Mesendoderm (in vitro differentiated cells): ENCODE measurements around the gene SP3.

Experiments
- DNase-seq: peaks from one replicate; pipeline ENCODE4 v3.0.0; 2013
- H2AK5ac ChIP-seq: 2 replicates; pipeline ENCODE4 v1.6.1; 2013; ENCODE audit warnings: low read length, inconsistent platforms
- H2BK120ac ChIP-seq: 2 replicates; pipeline ENCODE4 v1.6.1; 2013; ENCODE audit warnings: low read depth, mild to moderate bottlenecking, low read length, moderate library complexity, mixed read lengths
- H2BK15ac ChIP-seq: replicated peaks from 2 replicates; pipeline ENCODE4 v1.6.1; 2013; ENCODE audit warnings: low read depth, mild to moderate bottlenecking, moderate library complexity
- H2BK5ac ChIP-seq: 2 replicates; pipeline ENCODE4 v1.6.1; 2013; ENCODE audit warnings: low read length, inconsistent platforms
- H3K18ac ChIP-seq: 2 replicates; pipeline ENCODE4 v1.6.1; 2013; ENCODE audit warnings: mild to moderate bottlenecking, low read length, mixed read lengths
- H3K23ac ChIP-seq: one replicate; pipeline ENCODE4 v1.6.1; 2013; ENCODE audit warnings: low read length
- H3K27ac ChIP-seq: 2 replicates; pipeline ENCODE4 v1.5.1; 2013; ENCODE audit warnings: low read depth, mild to moderate bottlenecking, inconsistent platforms, low read length, moderate library complexity
- H3K27me3 ChIP-seq: 2 replicates; pipeline ENCODE4 v1.6.1; 2013; ENCODE audit warnings: low read length, control low read depth, mild to moderate bottlenecking, inconsistent platforms; ENCODE audit not compliant: insufficient read depth, poor library complexity
- H3K36me3 ChIP-seq: 2 replicates; pipeline ENCODE4 v1.6.1; 2013; ENCODE audit warnings: low read length, inconsistent platforms; ENCODE audit not compliant: control insufficient read depth, insufficient read depth
- H3K4ac ChIP-seq: one replicate; pipeline ENCODE4 v1.6.1; 2013; ENCODE audit warnings: low read depth, mild to moderate bottlenecking, low read length, moderate library complexity
- H3K4me1 ChIP-seq: 2 replicates; pipeline ENCODE4 v1.6.1; 2013; ENCODE audit warnings: low read depth, low read length, inconsistent platforms; ENCODE audit not compliant: control insufficient read depth
- H3K4me2 ChIP-seq: 2 replicates; pipeline ENCODE4 v1.6.1; 2013; ENCODE audit warnings: low read length
- H3K4me3 ChIP-seq: 2 replicates; pipeline ENCODE4 v1.5.1; 2013; ENCODE audit warnings: mild to moderate bottlenecking, low read length
- H3K56ac ChIP-seq: one replicate; pipeline ENCODE4 v1.6.1; 2013; ENCODE audit warnings: low read length
- H3K79me1 ChIP-seq: 2 replicates; pipeline ENCODE4 v1.6.1; 2013; ENCODE audit warnings: low read length, inconsistent platforms
- H3K79me2 ChIP-seq: 2 replicates; pipeline ENCODE4 v1.6.1; 2013; ENCODE audit warnings: mild to moderate bottlenecking, low read length; ENCODE audit not compliant: control insufficient read depth, insufficient read depth
- H3K9ac ChIP-seq: 2 replicates; pipeline ENCODE4 v1.6.1; 2013; ENCODE audit warnings: low read length, inconsistent platforms
- H4K5ac ChIP-seq: one replicate; pipeline ENCODE4 v1.6.1; 2013; ENCODE audit warnings: low read length
- H4K8ac ChIP-seq: one replicate; pipeline ENCODE4 v1.6.1; 2013; ENCODE audit warnings: low read depth, mild to moderate bottlenecking, control low read depth, low read length, moderate library complexity
- WGBS: extraction: QIAGEN DNeasy Blood & Tissue Kit; methylation state at CpG from one replicate; pipeline ENCODE4 v1.1.7; 2013; ENCODE audit warnings: low lambda C conversion rate, missing lambda C conversion rate; ENCODE audit not compliant: insufficient coverage; ENCODE audit errors: extremely low coverage; 5-methylcytosine and 5-hydroxymethylcytosine counted together

The SP3 gene

DNA sequence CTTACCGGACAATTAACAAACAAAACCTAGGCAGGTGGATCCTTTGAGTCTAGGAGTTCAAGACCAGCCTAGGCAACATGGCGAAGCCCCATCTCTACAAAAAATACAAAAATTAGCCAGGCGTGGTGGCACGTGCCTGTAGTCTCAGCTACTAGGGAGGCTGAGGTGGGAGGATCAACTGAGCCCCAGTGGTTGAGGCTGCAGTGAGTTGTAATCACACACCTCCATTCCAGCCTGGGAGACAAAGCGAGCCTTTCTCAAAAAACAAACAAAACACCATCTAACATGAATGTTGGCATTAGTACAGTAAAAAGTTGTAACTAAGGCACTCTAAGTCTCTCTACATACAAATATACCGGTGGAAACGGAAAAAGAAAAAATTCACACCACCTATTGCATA, 5.3 kb downstream of the SP3 start:
- H3K79me2 ChIP-seq, result peaks cover 68% of the 10 kb centered on the region
- DNase-seq, result no peak
- H3K27ac ChIP-seq, result no peak overlapping the region
- H3K36me3 ChIP-seq, result peaks cover 9% of the 10 kb centered on the region
- H3K4me1 ChIP-seq, result no peaks in the 10 kb centered on the region
- no peak overlapping the region for H3K9ac ChIP-seq
- no peak overlapping the region for H3K4ac ChIP-seq
- H3K23ac ChIP-seq, result no peak overlapping the region
- H3K4me2 ChIP-seq, result no peak overlapping the region
- no peak overlapping the region for H2BK15ac ChIP-seq
- H2BK120ac ChIP-seq, result no peak overlapping the region
- no peak overlapping the region for H3K56ac ChIP-seq
- H2AK5ac ChIP-seq, result no peak overlapping the region
- no peak overlapping the region for H4K5ac ChIP-seq
- peaks cover 4% of the 10 kb centered on the region for H3K79me1 ChIP-seq
- H3K27me3 ChIP-seq, result no peaks in the 10 kb centered on the region
- H3K4me3 ChIP-seq, result no peak overlapping the region
- H4K8ac ChIP-seq, result no peak overlapping the region
- WGBS, result no CpG with 5 or more reads among the region's 7 CpGs
- no peak overlapping the region for H3K18ac ChIP-seq
- H2BK5ac ChIP-seq, result no peak overlapping the region

DNA sequence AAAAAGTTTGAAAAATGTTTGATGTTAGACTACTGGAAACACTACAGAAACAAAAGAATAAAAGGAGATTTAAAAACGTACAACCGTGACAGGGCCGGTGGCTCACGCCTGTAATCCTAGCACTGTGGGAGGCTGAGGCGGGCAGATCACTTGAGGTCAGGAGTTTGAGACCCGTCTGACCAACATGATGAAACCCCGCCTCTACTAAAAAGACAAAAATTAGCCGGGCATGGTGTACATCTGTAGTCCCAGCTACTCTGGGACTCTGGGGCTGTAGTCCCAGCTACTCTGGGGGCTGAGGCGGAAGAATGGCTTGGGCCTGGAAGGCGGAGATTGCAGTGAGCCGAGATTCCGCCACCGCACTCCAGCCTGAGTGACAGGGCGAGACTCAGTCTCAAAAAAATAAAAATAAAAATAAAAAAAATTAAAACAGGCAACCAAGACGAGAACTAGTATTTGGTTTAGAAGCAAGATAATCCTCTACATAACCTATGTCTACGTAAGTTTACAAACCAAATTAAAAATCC, 5.8 kb downstream of the SP3 start:
- no peak overlapping the region for H3K27ac ChIP-seq
- H3K27me3 ChIP-seq, result no peaks in the 10 kb centered on the region
- no peaks in the 10 kb centered on the region for H3K4me1 ChIP-seq
- no peak overlapping the region for H2BK15ac ChIP-seq
- WGBS, result no CpG with 5 or more reads among the region's 16 CpGs
- no peak overlapping the region for H4K5ac ChIP-seq
- H3K79me1 ChIP-seq, result peaks cover 4% of the 10 kb centered on the region
- no peak overlapping the region for H2AK5ac ChIP-seq
- H3K18ac ChIP-seq, result no peak overlapping the region
- H3K36me3 ChIP-seq, result peaks cover 11% of the 10 kb centered on the region
- no peak overlapping the region for H3K9ac ChIP-seq
- H3K4me2 ChIP-seq, result no peak overlapping the region
- H2BK120ac ChIP-seq, result no peak overlapping the region
- DNase-seq, result no peak
- H3K4me3 ChIP-seq, result no peak overlapping the region
- no peak overlapping the region for H4K8ac ChIP-seq
- H3K56ac ChIP-seq, result no peak overlapping the region
- H2BK5ac ChIP-seq, result no peak overlapping the region
- H3K79me2 ChIP-seq, result peaks cover 70% of the 10 kb centered on the region
- no peak overlapping the region for H3K4ac ChIP-seq
- no peak overlapping the region for H3K23ac ChIP-seq

DNA sequence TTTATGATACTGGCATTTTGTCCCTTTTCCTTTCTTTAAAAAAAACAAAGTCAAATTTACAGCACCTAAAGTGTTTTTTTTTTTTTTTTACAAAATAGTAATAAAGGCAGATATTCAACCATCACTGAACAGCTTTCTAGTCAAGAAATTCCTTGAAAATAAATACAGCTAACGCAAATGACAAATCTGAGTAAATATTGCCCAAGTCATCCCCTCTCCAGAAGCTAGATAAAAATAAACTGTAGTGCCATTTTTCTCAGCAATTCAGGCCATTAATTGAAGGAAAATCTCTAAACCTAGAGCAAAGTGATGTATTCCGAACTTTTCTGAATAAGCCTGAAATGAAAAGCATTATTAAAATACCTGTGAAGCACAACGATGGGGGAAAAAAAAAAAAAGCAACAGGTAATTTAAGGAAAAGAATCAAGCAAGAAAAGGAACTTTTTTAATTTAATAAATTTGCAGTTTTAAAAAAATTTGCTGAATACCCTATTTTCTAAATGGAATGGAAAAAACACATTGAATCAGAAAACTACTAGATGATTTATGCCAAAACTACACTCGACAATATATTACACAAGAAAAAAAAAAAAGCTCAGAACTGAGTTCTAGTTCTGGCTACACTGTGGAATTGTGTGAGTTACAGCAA, 6.9 kb downstream of the SP3 start:
- H3K4me3 ChIP-seq, result no peak overlapping the region
- peaks cover 11% of the 10 kb centered on the region for H3K36me3 ChIP-seq
- peaks cover 75% of the 10 kb centered on the region for H3K79me2 ChIP-seq
- no CpG with 5 or more reads among the region's 4 CpGs for WGBS
- H2BK5ac ChIP-seq, result no peak overlapping the region
- H3K9ac ChIP-seq, result no peak overlapping the region
- no peak overlapping the region for H3K23ac ChIP-seq
- H3K4me2 ChIP-seq, result no peak overlapping the region
- no peak overlapping the region for H3K56ac ChIP-seq
- H4K8ac ChIP-seq, result no peak overlapping the region
- H2AK5ac ChIP-seq, result no peak overlapping the region
- DNase-seq, result no peak
- no peak overlapping the region for H2BK120ac ChIP-seq
- H3K4me1 ChIP-seq, result no peaks in the 10 kb centered on the region
- peaks cover 4% of the 10 kb centered on the region for H3K79me1 ChIP-seq
- no peak overlapping the region for H2BK15ac ChIP-seq
- no peak overlapping the region for H3K4ac ChIP-seq
- H3K27me3 ChIP-seq, result no peaks in the 10 kb centered on the region
- H3K18ac ChIP-seq, result no peak overlapping the region
- no peak overlapping the region for H3K27ac ChIP-seq
- no peak overlapping the region for H4K5ac ChIP-seq

DNA sequence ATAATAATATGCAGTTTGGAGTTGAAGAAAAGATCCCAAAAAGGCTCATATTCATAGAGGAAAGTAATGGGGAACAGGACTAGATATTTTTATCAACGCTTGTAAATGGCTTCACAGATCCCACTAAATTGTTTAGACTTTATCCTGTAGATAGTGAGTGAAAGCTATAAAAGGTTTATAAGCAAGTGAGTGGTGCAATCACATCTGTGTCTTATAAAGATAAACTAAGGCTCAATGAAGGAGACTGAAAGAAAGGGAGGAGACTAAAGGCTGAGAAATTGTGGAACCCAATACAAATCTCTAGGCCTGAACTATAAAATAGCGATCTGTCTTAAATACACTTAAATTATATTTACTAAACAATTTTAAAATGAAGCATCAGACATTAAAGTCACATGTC, 7.7 kb downstream of the SP3 start:
- H3K18ac ChIP-seq, result no peak overlapping the region
- H3K56ac ChIP-seq, result no peak overlapping the region
- no peak overlapping the region for H4K5ac ChIP-seq
- H3K27ac ChIP-seq, result no peak overlapping the region
- no CpG with 5 or more reads among the region's 2 CpGs for WGBS
- peaks cover 13% of the 10 kb centered on the region for H3K36me3 ChIP-seq
- H3K4me2 ChIP-seq, result no peak overlapping the region
- no peak overlapping the region for H4K8ac ChIP-seq
- no peak overlapping the region for H3K23ac ChIP-seq
- no peaks in the 10 kb centered on the region for H3K27me3 ChIP-seq
- H3K79me1 ChIP-seq, result peaks cover 6% of the 10 kb centered on the region
- no peak overlapping the region for H3K4me3 ChIP-seq
- H2BK5ac ChIP-seq, result no peak overlapping the region
- no peak overlapping the region for H3K9ac ChIP-seq
- H2BK15ac ChIP-seq, result no peak overlapping the region
- H2AK5ac ChIP-seq, result no peak overlapping the region
- no peak overlapping the region for H3K4ac ChIP-seq
- DNase-seq, result no peak
- no peaks in the 10 kb centered on the region for H3K4me1 ChIP-seq
- H3K79me2 ChIP-seq, result peaks cover 76% of the 10 kb centered on the region
- H2BK120ac ChIP-seq, result no peak overlapping the region

DNA sequence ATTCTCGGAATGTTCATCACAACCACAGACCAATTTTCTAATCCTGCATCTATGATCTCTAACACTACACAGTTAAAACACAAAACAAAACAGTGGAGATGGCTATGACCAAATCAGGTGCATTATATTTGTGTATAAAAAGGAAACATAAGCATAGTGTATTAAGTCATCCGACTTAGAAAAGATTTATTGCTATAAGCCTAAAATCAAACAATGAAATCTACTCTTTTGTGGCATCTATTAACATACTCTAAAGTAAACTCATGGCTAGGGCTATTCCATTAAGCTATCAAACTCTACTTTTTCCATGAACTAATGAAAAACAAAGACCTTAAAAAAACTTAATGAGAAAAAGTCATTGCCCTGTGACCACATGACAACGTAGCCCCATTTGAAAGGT, 8.7 kb downstream of the SP3 start:
- H2BK120ac ChIP-seq, result no peak overlapping the region
- H3K4me2 ChIP-seq, result no peak overlapping the region
- H3K27ac ChIP-seq, result no peak overlapping the region
- H2BK5ac ChIP-seq, result no peak overlapping the region
- H3K23ac ChIP-seq, result no peak overlapping the region
- no peak overlapping the region for H2BK15ac ChIP-seq
- H3K18ac ChIP-seq, result no peak overlapping the region
- no peaks in the 10 kb centered on the region for H3K27me3 ChIP-seq
- H3K4me1 ChIP-seq, result no peaks in the 10 kb centered on the region
- H4K5ac ChIP-seq, result no peak overlapping the region
- H3K4me3 ChIP-seq, result no peak overlapping the region
- H3K4ac ChIP-seq, result no peak overlapping the region
- no peak overlapping the region for H4K8ac ChIP-seq
- H3K56ac ChIP-seq, result no peak overlapping the region
- H3K79me2 ChIP-seq, result peaks cover 78% of the 10 kb centered on the region
- no CpG with 5 or more reads among the region's 3 CpGs for WGBS
- no peak overlapping the region for H2AK5ac ChIP-seq
- peaks cover 13% of the 10 kb centered on the region for H3K36me3 ChIP-seq
- no peak for DNase-seq
- peaks cover 8% of the 10 kb centered on the region for H3K79me1 ChIP-seq
- no peak overlapping the region for H3K9ac ChIP-seq

DNA sequence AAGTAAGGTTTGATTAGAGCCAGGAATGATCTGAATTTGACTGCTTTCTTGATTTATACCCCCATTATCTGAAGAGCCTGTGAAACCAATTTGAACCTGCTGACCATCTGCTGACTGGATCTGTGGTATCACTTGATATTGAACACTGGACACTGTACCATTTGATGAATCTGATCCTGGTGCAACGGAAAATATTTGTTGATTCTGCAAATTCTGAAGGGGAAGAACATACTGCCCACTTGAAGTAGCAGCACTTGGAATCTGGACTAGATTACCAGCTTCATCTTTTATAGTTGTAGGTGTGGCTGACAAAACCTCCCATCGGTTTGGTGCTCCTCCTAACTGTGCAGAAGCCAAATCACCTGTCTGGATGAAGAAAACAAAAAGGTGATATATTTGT, 9.3 kb downstream of the SP3 start:
- no peak overlapping the region for H3K23ac ChIP-seq
- H3K56ac ChIP-seq, result no peak overlapping the region

More for the DNA sequence above, 9.3 kb downstream of the SP3 start:
- H3K36me3 ChIP-seq, result peaks cover 13% of the 10 kb centered on the region
- no peak overlapping the region for H2BK15ac ChIP-seq
- H4K8ac ChIP-seq, result no peak overlapping the region
- H2BK120ac ChIP-seq, result no peak overlapping the region
- H2AK5ac ChIP-seq, result no peak overlapping the region
- H3K18ac ChIP-seq, result no peak overlapping the region
- peaks cover 74% of the 10 kb centered on the region for H3K79me2 ChIP-seq
- no peak overlapping the region for H4K5ac ChIP-seq
- no peaks in the 10 kb centered on the region for H3K27me3 ChIP-seq
- no peak overlapping the region for H3K4me3 ChIP-seq
- H3K4ac ChIP-seq, result no peak overlapping the region
- no peak overlapping the region for H3K9ac ChIP-seq
- H3K79me1 ChIP-seq, result peaks cover 8% of the 10 kb centered on the region
- H3K4me2 ChIP-seq, result no peak overlapping the region
- no peak for DNase-seq
- H3K4me1 ChIP-seq, result no peaks in the 10 kb centered on the region
- H2BK5ac ChIP-seq, result no peak overlapping the region
- WGBS, result no CpG with 5 or more reads among the region's 2 CpGs
- H3K27ac ChIP-seq, result no peak overlapping the region
